Activated CD8-positive, alpha-beta T cell treated with anti-CD3 and anti-CD28 coated beads, Interleukin-2, amount 10 ng/mL, durations not matched to agents 7 days and 5 days (primary cell): Measurements from ENCODE around the gene PAM16. TPM values are rescaled to one million over a fixed set of nuclear protein-coding genes. Genes with fewer than 3 reads are reported as not detected.

ENCODE experiments used
- ATAC-seq: fragments of 150-1000 bp; cut with Tn5 transposase; one replicate; pipeline ENCODE4 v1.10.0; 2021; ENCODE audit warnings: moderate library complexity
- CTCF ChIA-PET: fragments of 350-600 bp; sonication (Branson Sonifier 250); formaldehyde crosslinking; loops from one replicate; lab custom pipeline; 2021; ENCODE audit warnings: antibody characterized with exemption; lab: Charles Lee
- POLR2A ChIA-PET: fragments of 350-600 bp; sonication (Branson Sonifier 250); formaldehyde crosslinking; loops from one replicate; lab custom pipeline; 2021; ENCODE audit warnings: antibody characterized with exemption; lab: Charles Lee
- DNase-seq: peaks from one replicate; pipeline ENCODE4 v3.0.0-alpha.2; 2020
- H3K27ac Mint-ChIP-seq: one replicate; pipeline ENCODE4 v1.8.0; 2021; ENCODE audit warnings: mild to moderate bottlenecking, mixed read lengths
- H3K27me3 Mint-ChIP-seq: one replicate; pipeline ENCODE4 v1.8.0; 2021; ENCODE audit warnings: low read depth, mixed read lengths
- H3K36me3 Mint-ChIP-seq: one replicate; pipeline ENCODE4 v1.8.0; 2021; ENCODE audit warnings: low read depth, mixed read lengths
- H3K4me1 Mint-ChIP-seq: one replicate; pipeline ENCODE4 v1.8.0; 2021; ENCODE audit warnings: low read depth, mixed read lengths
- H3K4me3 Mint-ChIP-seq: one replicate; pipeline ENCODE4 v1.8.0; 2021; ENCODE audit warnings: mild to moderate bottlenecking, mixed read lengths
- H3K9me3 Mint-ChIP-seq: one replicate; pipeline ENCODE4 v1.8.0; 2022; ENCODE audit warnings: mixed read lengths; ENCODE audit not compliant: insufficient read depth
- total RNA-seq, 2 experiments: library from RNA; stranded (reverse); gene quantifications; one replicate each; pipeline ENCODE4 v1.2.3, GENCODE V29; 2021

PAM16 gene
- total RNA-seq, 2 experiments from 2014 or later = 33.3 to 40.3 TPM

DNA sequence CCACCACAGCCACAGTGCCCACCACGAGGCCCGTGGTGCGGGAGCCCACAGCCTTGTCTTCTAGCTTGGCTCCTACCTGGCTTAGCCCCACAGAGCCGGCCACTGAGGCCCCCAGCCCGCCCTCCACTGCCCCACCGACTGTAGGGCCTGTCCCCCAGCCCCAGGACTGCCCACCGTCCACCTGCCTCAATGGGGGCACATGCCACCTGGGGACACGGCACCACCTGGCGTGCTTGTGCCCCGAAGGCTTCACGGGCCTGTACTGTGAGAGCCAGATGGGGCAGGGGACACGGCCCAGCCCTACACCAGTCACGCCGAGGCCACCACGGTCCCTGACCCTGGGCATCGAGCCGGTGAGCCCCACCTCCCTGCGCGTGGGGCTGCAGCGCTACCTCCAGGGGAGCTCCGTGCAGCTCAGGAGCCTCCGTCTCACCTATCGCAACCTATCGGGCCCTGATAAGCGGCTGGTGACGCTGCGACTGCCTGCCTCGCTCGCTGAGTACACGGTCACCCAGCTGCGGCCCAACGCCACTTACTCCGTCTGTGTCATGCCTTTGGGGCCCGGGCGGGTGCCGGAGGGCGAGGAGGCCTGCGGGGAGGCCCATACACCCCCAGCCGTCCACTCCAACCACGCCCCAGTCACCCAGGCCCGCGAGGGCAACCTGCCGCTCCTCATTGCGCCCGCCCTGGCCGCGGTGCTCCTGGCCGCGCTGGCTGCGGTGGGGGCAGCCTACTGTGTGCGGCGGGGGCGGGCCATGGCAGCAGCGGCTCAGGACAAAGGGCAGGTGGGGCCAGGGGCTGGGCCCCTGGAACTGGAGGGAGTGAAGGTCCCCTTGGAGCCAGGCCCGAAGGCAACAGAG lies 31.0 kb upstream of the PAM16 start:
- CTCF ChIA-PET = interaction anchor here (0.8 kb wide), 1 partner anchor 23 kb away, joined by 3 read pairs; no protein-coding TSS in a partner anchor
- H3K36me3 Mint-ChIP-seq = peaks cover 7% of the 10 kb centered on the region
- H3K4me3 Mint-ChIP-seq = no peak overlapping the region
- no peaks in the 10 kb centered on the region for H3K9me3 Mint-ChIP-seq
- DNase-seq = no peak
- H3K4me1 Mint-ChIP-seq = no peaks in the 10 kb centered on the region
- no peak for ATAC-seq
- no peak overlapping the region for H3K27ac Mint-ChIP-seq
- H3K27me3 Mint-ChIP-seq = no peaks in the 10 kb centered on the region
- POLR2A ChIA-PET = no interaction called here

DNA sequence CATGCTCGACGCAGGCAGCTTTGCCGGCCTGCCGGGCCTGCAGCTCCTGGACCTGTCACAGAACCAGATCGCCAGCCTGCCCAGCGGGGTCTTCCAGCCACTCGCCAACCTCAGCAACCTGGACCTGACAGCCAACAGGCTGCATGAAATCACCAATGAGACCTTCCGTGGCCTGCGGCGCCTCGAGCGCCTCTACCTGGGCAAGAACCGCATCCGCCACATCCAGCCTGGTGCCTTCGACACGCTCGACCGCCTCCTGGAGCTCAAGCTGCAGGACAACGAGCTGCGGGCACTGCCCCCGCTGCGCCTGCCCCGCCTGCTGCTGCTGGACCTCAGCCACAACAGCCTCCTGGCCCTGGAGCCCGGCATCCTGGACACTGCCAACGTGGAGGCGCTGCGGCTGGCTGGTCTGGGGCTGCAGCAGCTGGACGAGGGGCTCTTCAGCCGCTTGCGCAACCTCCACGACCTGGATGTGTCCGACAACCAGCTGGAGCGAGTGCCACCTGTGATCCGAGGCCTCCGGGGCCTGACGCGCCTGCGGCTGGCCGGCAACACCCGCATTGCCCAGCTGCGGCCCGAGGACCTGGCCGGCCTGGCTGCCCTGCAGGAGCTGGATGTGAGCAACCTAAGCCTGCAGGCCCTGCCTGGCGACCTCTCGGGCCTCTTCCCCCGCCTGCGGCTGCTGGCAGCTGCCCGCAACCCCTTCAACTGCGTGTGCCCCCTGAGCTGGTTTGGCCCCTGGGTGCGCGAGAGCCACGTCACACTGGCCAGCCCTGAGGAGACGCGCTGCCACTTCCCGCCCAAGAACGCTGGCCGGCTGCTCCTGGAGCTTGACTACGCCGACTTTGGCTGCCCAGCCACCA lies 30.2 kb upstream of the PAM16 start:
- peaks cover 7% of the 10 kb centered on the region for H3K36me3 Mint-ChIP-seq
- no peaks in the 10 kb centered on the region for H3K9me3 Mint-ChIP-seq
- no peak for DNase-seq
- ATAC-seq = no peak
- POLR2A ChIA-PET = no interaction called here
- CTCF ChIA-PET = interaction anchor here (0.8 kb wide), 1 partner anchor 22 kb away, joined by 3 read pairs; no protein-coding TSS in a partner anchor
- no peak overlapping the region for H3K4me3 Mint-ChIP-seq
- H3K27me3 Mint-ChIP-seq = no peaks in the 10 kb centered on the region
- no peaks in the 10 kb centered on the region for H3K4me1 Mint-ChIP-seq
- no peak overlapping the region for H3K27ac Mint-ChIP-seq

- Mint-ChIP-seq H3K9me3 (no peaks in the 10 kb centered on the region), H3K4me3 (no peak overlapping the region), H3K27me3 (no peaks in the 10 kb centered on the region), H3K4me1 (no peaks in the 10 kb centered on the region), H3K27ac (no peak overlapping the region), H3K36me3 (peaks cover 4% of the 10 kb centered on the region)
- ATAC-seq = no peak
- ChIA-PET POLR2A (interaction anchor here (1.0 kb wide), 1 partner anchor 9 kb away, joined by 3 read pairs; no protein-coding TSS in a partner anchor), CTCF (no interaction called here)
- no peak for DNase-seq
Measured at GRCh38 chr16:4380119-4381063, 29.3 kb upstream of the PAM16 start.

GRCh38 chr16:4378999-4379690 lies 28.0 kb upstream of the PAM16 start:
- ChIA-PET CTCF (interaction anchor here (2.5 kb wide), 1 partner anchor 23 kb away, joined by 7 read pairs; no protein-coding TSS in a partner anchor), POLR2A (interaction anchor here (1.0 to 1.4 kb wide), 2 partner anchors 10 to 13 kb away, joined by 3 read pairs; no protein-coding TSS in a partner anchor)
- H3K27me3 Mint-ChIP-seq = no peaks in the 10 kb centered on the region
- no peaks in the 10 kb centered on the region for H3K4me1 Mint-ChIP-seq
- no peak for DNase-seq
- no peak overlapping the region for H3K4me3 Mint-ChIP-seq
- ATAC-seq = no peak
- H3K27ac Mint-ChIP-seq = no peak overlapping the region
- no peaks in the 10 kb centered on the region for H3K36me3 Mint-ChIP-seq
- no peaks in the 10 kb centered on the region for H3K9me3 Mint-ChIP-seq

- Mint-ChIP-seq H3K27me3 (no peaks in the 10 kb centered on the region), H3K27ac (no peak overlapping the region)
- no peak for DNase-seq
Measured at GRCh38 chr16:4378161-4378666, 27.1 kb upstream of the PAM16 start.

DNA sequence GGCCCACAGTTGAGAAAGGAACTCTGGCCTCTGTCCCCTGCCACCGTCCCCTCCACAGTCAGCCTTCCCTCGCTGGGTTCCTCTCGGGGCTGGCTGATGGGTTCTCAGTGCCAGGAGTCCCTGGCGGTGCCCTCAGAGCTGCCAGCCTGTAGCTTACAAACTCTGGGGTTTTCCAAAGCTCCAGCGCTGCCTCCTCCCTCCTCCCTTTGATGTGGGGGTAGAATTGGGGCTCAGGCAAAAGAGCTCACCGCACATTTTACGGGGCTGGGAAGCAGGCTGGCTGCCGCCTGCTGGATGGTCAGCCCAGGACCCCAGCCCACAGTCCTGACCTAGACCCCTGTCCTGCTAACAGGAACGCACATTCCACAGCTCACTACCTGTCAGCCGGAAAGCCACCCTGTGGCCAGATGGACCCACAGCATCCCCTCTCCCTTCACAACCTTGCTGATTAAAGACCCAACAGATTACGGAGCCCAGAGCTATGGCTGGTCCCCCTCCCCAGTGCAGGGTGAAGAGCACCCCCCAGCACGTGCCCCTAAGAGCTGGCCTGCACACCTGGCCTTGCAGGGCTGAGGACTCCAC lies 26.5 kb upstream of the PAM16 start:
- DNase-seq = no peak
- ATAC-seq = no peak
- Mint-ChIP-seq H3K4me3 (no peak overlapping the region), H3K36me3 (no peaks in the 10 kb centered on the region), H3K27me3 (no peaks in the 10 kb centered on the region), H3K4me1 (no peaks in the 10 kb centered on the region), H3K27ac (no peak overlapping the region), H3K9me3 (no peaks in the 10 kb centered on the region)
- ChIA-PET POLR2A (no interaction called here), CTCF (interaction anchor here (1.1 to 2.5 kb wide), 2 partner anchors 25 to 27 kb away, joined by 4 to 7 read pairs; no protein-coding TSS in a partner anchor)

More at GRCh38 chr16:4378161-4378666, 27.1 kb upstream of the PAM16 start:
- no peak for ATAC-seq
- Mint-ChIP-seq H3K9me3 (no peaks in the 10 kb centered on the region), H3K36me3 (no peaks in the 10 kb centered on the region), H3K4me1 (no peaks in the 10 kb centered on the region), H3K4me3 (no peak overlapping the region)
- ChIA-PET CTCF (interaction anchor here (1.1 to 2.5 kb wide), 2 partner anchors 24 to 26 kb away, joined by 4 to 7 read pairs; no protein-coding TSS in a partner anchor), POLR2A (interaction anchor here (1.4 kb wide), 1 partner anchor 12 kb away, joined by 3 read pairs; no protein-coding TSS in a partner anchor)

GRCh38 chr16:4376893-4377572 lies 25.9 kb upstream of the PAM16 start:
- Mint-ChIP-seq H3K4me3 (no peak overlapping the region), H3K4me1 (peaks cover 2% of the 10 kb centered on the region), H3K9me3 (no peaks in the 10 kb centered on the region), H3K36me3 (no peaks in the 10 kb centered on the region), H3K27ac (no peak overlapping the region), H3K27me3 (no peaks in the 10 kb centered on the region)
- POLR2A ChIA-PET = no interaction called here
- ATAC-seq (no peak), DNase-seq (no peak)
- CTCF ChIA-PET = interaction anchor here (1.1 to 2.5 kb wide), 2 partner anchors 26 to 27 kb away, joined by 4 to 7 read pairs; no protein-coding TSS in a partner anchor

- POLR2A ChIA-PET = no interaction called here
- CTCF ChIA-PET = interaction anchor here (1.2 kb wide), 1 partner anchor 88 kb away, joined by 3 read pairs; no protein-coding TSS in a partner anchor
- Mint-ChIP-seq H3K4me3 (no peak overlapping the region), H3K27me3 (no peaks in the 10 kb centered on the region), H3K4me1 (peaks cover 2% of the 10 kb centered on the region), H3K27ac (no peak overlapping the region), H3K9me3 (no peaks in the 10 kb centered on the region), H3K36me3 (no peaks in the 10 kb centered on the region)
- no peak for ATAC-seq
- no peak for DNase-seq
Measured at GRCh38 chr16:4376126-4376892, 25.2 kb upstream of the PAM16 start.

DNA sequence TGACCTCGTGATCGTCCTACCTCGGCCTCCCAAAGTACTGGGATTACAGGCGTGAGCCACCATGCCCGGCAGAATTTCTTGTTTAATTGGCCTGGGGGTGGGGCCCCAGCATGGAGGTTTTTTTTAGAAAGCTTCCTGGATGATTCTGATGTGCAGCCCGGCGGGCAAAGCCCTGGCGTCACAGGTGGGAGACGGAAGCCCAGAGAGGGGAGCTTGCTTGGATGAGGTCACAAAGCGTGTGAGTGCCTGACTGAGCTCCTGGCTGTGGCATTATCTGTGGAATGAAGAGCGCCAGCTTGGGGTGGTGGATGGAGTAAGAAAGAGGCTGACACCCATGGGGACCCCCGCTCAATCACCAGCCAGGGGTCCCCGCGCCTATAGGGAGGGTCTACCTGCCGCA lies 24.6 kb upstream of the PAM16 start:
- no peak overlapping the region for H3K27ac Mint-ChIP-seq
- CTCF ChIA-PET = interaction anchor here (1.0 to 1.2 kb wide), 2 partner anchors 29 to 87 kb away, joined by 3 to 6 read pairs; no protein-coding TSS in a partner anchor
- H3K4me3 Mint-ChIP-seq = no peak overlapping the region
- no peaks in the 10 kb centered on the region for H3K27me3 Mint-ChIP-seq
- no peak for DNase-seq
- H3K9me3 Mint-ChIP-seq = no peaks in the 10 kb centered on the region
- no peaks in the 10 kb centered on the region for H3K36me3 Mint-ChIP-seq
- ATAC-seq = no peak
- POLR2A ChIA-PET = interaction anchor here (0.6 kb wide), 1 partner anchor 29 kb away, joined by 3 read pairs; no protein-coding TSS in a partner anchor
- H3K4me1 Mint-ChIP-seq = peaks cover 2% of the 10 kb centered on the region
